GM19324 (cell line): Measurements from ENCODE around the gene TIGIT.
A peak's percentile ranks its signal among the peaks of the same experiment; 100 is the strongest.

Source experiments
- ATAC-seq: cut with Tn5 transposase; IDR thresholded peaks from one replicate; pipeline ENCODE4 v1.9.1; 2021; ENCODE audit warnings: mild to moderate bottlenecking, moderate library complexity; ENCODE audit not compliant: unreplicated experiment, low FRiP score

The TIGIT gene

DNA sequence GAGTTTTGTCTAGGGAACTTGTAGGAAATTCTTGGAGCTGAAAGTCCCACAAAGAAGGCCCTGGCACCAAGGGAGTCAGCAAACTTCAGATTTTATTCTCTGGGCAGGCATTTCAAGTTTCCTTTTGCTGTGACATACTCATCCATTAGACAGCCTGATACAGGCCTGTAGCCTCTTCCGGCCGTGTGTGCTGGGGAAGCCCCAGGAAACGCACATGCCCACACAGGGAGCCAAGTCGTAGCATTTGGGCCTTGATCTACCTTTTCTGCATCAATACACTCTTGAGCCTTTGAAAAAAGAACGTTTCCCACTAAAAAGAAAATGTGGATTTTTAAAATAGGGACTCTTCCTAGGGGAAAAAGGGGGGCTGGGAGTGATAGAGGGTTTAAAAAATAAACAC lies 15.0 kb downstream of the TIGIT start:
- peak; percentile 81 for ATAC-seq

DNA sequence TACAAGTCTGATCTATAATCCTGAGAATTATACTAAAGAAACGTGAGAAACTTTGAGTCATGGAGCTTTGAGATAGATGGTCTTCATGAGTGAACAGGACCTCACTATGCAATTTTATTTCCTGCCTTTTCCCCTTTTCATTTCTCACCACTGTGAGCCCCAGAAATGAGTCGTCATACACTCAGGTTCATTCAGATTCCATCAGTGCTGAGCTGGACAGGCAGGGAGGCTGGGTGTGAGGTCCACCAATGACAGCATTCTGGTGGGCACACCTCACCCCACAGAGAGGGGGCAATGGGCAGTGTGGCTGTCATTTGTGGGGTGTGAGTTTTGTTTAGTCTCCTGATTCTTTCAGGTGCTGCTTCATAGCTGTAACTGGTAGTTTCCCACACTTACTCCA lies 16.9 kb downstream of the TIGIT start:
- ATAC-seq = no peak

DNA sequence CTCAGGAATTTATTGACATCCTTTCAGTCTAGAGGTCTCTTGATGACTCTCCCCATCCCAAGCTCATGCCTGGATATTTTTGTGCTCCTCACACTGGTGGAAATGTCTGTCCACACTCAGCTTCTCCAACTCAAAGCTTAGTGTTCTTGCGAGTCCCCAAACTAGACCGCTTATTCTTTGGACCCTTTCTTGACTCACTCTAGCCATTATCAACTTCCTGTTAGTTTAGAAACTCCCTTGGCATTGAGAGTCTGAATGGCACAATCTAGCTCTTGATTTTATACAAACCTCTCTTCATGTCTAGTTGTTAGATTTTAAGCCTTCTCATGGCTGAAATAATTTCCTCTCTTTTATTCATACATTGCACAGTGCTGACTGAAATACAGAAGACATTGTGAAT lies 19.6 kb downstream of the TIGIT start:
- no peak for ATAC-seq

DNA sequence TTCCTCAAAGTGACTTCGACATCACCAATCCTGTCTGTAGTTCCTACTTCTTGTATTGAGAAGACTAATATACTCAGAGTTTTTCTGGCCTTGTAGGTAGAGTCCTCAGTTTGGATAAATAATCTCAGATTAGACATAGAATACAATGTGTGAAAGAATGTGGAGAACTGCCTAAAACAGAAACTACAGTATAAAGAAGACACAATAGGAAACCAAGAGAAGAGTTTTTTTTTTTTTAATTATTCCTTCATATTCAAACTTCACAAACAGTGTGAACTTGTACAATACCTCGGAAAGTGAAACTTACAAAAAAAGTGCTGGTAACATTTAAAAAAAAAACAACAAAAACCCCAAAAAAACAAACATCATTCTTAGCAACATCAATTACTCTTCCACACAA lies 20.5 kb downstream of the TIGIT start:
- ATAC-seq = no peak

DNA sequence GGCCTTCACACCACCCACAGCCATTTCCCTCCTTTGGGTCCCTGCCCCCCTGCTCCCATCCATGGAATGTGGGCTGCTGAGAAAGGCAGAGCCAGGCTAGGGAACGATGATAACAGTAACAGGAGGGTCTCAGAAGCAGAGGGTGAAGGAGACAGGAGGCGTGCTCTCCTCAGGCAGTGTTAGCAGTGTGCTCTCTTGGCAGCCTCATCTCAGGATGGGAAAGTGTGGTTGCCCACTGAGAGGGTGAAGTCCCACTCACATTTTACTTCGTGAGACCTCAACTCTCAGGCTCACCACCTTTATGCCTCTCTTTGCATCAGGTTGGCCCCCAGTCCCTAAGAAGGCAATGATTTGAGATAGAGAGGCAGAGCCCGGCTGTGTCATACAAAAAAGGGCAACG lies 24.5 kb downstream of the TIGIT start:
- ATAC-seq = no peak

DNA sequence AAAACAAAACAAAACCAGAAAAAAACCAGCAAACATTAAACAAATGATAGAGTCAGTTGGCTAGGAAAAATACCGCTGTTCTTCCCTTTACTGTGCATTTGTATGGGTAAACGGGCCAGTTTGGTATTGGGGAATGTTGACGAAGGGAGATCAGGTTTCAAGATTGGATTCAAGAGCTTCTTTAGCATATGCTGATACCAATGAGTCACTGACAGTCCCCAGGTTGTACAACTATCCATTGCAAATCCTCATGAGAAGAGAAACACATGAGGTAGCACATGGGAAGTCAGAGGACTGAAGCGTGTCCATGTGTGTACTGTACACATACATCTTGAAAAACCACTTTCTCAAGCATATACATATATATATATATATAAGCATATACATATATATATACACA lies 25.6 kb downstream of the TIGIT start:
- no peak for ATAC-seq

DNA sequence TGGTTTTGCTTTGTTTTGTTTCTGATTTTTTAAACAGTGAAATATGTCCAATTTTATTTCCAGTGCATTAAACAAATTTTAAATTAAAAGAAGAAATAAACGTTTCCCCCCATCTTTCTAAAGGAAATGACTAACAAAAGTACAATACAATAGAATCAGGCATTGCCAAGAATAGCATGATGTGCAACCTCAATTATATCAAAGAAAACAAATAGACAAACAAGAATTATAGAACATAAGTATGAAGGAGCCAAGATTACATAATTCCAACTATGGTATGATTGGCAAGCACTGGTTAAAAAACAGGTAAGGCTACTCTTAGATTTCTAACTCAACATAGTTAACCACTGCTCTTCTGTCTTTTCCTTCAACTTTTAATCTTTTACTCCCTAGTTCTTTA lies 26.4 kb downstream of the TIGIT start:
- no peak for ATAC-seq

DNA sequence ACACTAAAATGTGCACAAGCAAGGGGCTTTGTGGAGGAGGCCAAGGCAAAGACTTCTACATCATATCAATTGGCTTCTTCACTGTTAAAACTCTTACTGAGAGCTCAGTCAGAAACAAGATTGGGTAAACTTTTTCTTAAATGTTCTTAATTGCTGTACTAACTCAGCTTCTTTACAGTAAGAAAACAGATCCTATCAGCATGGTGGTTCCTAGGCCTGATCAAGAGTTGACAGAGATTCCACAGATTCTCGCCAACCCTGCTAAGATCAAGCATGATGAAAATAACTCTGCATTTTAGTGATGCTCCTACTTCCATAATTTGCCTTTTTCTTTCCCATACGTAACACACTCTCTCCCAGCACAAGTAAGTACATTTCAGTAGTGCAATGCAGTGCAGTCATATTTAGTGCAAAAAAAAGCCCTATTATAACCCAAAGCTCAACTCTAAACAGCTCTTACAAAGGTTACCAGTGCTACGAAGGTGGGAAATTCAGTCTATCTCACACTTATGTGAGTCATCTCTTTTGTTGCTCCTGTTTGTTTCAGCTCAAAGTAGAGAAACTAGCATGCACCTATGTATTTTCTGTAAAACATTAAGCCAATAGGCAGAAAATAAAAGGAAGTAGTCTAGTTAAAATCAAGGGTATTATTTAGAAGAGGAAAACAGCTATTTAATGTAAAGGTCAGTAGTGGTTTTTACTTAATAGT lies 29.9 kb downstream of the TIGIT start:
- ATAC-seq = no peak

DNA sequence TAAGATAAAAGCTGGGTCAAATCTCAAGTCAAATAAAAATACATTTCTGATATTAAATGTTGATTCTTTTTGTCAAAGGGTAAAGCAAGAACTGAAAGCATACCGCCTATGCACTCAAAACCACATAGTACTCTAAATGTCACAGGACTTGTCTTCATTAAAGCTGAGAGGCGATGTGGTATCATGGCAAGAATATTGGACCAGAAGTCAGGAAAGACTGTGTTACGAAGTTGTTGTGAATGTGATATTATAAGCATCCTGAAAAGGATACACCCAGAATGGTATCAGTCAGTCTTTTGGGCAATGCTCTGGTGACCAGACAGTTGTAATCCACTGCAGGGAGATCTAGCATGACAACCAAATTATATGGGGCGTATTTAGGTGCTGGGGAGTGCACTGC lies 33.8 kb downstream of the TIGIT start:
- ATAC-seq = no peak

DNA sequence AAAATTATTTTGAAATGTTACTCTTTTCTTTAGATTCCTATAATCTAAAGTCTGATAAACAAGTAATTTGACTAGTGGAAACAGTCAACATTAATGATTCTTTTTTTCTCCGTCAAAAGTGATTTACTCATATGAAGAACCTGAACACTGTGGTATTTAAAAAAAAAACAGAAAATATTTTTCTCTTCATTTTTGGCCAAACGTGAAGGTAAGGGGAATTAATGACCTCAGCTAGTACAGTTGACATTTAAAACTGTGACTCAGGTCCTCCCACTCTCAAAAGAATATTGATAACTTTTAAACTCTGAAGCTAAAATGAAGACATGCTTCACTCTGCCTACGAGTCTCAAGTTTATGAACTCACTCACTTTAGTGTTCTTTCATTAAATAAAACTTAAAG lies 34.5 kb downstream of the TIGIT start:
- no peak for ATAC-seq

DNA sequence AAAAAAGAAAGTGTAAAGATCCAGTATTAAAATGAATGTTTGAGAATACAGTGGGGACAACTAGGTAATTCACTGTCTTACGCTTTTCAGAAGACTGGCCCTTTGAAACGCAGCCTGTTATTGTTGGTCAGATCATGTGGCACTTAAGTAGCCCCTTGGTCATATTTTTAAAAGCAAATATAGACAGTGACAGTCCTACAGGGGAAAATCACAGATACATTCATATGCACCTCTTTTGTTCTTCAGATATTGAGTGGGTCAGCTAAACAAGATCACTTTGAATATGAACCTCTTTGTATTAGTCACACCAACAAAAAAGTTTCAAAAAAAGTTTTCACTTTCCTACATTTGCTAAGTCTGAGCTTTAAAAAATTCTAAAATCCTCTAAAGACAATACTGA lies 36.0 kb downstream of the TIGIT start:
- ATAC-seq = no peak

DNA sequence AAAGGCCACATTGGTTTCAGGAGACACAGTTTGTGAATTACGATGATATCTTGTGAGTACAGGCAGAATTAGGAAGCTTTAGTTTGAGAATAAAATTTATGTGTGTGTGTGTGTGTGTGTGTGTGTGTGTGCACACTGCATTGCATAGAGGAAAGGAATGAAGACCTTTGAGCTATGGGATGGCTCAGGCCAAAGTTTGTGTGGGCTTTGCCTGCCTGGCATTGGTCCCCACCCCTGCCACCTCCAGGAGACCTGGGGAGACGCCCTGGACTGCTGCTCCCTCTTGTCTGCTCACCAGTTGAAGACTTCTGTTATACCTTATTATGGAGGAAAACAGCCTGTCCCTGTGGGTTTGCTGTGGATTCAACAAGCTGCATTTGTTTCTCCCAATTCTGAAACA lies 37.2 kb downstream of the TIGIT start:
- ATAC-seq = no peak

DNA sequence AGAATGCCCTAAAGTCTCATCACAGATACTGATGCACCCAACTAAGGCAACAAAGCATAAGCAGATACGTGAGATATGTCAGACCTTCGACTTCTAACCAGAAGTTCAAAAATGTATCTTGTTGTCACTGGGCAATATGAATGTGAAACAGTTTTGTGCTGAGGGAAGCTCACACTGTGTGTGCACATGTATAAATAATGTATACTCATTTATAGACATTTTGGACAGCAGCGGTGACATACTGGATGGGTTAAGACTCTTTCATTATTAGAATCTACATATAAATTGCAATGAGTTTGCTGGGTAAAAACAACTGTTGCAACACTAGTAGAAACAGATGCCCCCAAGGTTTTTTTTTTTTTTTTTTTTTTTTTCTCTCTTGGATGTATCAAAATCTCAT lies 37.9 kb downstream of the TIGIT start:
- no peak for ATAC-seq

DNA sequence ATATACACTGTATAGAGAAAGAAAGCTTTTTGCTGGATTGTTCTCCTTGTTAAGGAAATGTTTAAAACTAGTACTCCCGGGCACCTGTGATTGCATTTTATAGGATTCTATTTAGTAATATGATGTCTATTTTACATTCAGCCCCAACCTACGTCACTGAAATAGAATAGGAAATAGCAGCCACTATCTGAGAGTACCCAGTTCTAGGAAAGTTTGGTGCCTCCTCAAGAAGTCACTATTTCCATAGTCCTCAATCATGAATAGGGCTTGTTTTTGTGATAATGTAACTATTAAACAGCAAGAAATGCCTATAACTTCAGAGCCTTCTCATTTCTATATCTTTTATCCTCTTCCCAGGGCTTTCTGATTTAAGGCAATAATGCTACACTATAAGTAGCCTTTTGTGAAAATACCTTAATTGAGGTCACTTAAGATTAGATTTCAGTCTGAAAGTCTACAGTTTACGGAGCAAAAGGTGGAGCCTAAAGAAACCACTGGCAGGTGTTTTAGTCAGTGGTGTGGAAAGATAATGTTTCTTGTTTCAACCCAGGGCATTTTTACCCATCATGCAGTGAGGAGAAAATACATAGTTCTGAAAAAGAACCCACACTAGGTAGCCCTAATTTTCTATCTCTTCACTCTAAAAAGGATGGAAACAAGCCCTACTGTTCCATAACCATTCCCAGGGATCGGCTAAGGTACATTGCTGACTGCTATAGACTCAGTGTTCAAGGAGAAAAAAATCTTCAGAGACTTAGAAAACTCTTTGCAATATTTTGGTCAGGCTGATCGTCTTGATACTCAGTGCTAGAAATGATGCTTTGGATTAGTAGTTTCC lies 38.7 kb downstream of the TIGIT start:
- ATAC-seq = peak; percentile 48

DNA sequence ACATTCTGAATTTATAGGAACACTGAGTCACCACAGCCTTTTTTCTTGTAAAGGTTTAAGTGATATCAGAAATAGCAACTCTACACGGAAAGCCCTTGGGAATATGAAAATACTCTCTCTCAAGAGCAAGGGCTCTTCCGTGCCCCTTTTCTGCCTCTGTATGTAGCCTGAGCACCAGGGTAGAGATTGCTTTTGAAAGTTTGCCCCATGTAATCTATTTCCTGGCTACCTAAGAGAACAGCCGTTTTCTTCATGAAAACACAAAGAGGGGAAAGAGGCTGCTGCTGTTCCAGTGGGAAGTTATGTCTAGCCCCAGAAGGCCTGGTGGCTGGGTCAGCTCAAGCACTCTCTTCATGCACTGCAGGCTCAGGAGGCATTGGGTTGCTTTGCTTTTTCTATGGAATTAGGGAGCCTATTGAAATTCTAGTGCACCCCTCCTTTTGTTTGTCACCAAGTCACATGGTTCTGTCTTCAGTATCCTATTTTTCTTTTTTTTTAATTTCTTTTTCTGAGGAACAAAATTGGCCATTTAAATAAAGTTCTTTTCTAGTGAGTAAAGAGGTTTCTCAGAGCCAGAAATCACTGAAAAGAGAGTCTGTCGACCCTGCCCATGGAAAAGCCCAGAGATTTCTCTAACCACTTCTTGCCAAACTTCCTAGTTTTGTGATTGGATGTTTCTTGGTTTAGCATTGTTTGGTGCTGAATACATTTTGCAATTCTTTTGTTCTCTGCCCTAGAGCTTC lies 39.5 kb downstream of the TIGIT start:
- no peak for ATAC-seq

DNA sequence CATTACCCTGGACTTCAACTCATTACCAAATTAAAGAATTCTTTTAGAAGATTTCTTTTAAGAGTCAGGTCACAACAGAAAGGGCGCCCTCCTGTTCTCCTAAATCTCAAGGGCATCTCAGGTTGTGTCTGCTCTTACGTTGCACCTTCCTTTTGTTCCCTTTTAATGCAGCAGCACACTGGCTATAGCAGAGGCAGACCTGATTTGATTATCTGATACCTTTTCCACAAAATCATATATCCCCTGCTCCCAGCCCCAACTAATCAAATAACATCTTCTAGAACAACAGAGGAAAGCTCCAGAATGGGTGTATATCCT lies 40.1 kb downstream of the TIGIT start:
- ATAC-seq = no peak

DNA sequence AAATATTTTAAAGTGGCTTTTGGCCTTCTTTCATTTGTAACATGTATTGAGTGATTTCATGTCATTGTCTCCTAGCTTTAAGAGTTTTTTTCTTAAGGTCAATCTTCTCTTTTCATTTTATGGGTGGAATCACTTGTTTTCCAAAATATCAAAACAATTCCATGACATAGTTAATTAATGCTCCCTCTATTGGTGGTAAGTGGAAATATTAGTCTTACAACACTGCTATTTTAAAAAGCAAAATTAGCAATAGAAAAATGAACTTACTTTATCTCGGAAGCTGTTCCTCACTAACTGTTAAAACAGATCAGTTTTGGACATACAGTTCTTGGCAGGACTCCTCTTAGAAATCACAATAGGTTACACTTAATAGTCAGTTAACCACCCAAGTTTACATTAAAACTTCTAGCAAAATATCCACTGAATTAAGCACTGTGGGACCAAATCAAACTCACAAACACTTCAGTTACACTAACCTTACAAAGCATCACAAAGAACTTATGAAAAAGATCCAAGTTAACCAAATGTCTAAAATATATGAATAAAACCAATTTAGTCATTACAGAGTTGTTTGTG lies 42.4 kb downstream of the TIGIT start:
- ATAC-seq = no peak

DNA sequence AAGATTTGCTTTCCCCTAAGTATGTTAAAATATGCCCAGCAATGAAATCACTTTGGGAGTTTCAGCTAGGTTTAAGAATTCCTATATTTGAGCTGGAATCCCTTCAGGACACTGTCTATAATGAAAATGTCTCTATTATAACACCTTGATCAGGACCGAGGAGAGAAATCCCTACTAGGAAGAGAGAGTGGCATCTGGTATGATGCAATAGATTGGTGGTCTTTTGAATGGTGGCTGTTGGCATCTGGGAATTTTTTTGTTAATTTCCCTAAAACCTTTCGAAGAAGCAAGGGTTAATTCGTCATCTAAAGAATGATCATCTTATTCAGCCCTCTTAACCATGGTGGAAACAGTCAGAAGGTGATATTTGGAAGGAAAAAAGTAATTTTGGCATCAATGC lies 43.0 kb downstream of the TIGIT start:
- ATAC-seq = no peak

DNA sequence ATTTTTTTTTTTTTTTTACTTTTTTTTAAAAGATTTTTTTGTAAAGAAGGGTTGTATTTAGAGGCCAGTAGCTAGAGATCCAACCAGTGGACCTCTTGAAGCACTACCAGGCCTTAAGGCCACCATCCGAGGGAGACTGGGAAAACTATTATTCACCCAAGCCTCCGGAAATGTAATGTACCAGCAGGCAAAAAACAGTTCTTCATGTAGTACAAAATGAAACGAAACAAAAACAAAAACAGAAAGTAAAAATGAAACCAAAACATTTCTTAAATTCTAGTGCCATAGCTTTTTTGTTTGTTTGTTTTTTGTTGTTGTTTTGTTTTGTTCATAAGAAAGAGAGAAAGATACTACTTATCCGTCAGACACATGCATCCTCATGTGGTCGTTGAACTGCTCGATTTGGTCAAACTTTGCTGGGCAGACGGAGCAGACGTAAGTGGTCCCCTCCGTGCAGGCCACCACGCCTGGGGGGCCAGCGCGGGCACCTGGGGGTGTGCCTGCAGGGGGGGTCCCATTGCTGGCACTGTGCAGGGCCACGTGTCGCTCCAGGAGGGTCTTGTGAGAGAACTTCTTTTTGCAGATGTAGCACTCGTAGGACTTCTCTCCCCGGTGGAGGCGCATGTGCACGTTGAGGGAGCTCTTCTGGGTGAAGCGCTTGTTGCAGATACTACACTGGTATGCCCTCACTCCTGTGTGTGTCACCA lies 45.0 kb downstream of the TIGIT start:
- no peak for ATAC-seq

DNA sequence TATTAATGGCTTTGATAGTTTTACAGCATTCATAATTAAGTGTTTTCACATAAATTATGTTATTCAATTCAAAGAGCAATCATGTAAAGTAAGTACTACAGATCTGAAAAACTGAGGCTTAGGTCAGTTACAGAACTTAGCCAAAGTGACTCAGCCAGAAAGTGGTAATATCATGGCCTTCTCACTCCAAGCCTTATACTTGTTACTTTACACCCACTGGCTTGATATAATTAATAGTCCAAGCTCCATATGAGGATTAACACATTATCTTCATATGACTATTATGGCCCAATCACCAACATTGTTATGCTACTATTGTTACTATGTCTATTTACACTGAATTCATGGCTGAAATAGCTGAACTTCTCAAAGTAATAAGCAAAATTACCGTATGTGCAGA lies 50.7 kb downstream of the TIGIT start:
- ATAC-seq = no peak

DNA sequence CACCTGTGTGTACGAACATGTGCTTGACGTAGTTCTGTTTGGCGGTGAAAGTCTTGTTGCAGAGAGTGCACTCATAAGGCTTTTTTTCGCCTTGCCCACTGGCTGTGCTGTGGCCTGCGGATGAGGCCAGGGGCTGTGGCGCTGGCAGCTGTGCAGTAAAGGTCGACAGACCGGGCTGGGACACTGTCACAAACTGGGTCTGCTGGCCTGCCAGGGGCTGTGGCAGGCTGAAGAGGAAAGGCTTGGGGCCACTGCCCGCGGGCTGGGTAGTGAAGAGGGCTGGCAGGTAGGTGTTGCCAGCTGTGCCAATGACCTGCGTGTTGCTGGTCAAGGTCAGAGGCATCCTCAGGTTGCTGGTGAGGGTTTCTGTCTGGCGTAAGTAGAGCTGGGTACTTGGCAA lies 56.4 kb downstream of the TIGIT start:
- no peak for ATAC-seq
